Activated CD4-positive, alpha-beta memory T cell treated with anti-CD3 and anti-CD28 coated beads for 36 hours (primary cell): ENCODE measurements around the gene EIF3D. TPM values are rescaled to one million over a fixed set of nuclear protein-coding genes. Genes with fewer than 3 reads are reported as not detected.
A peak's percentile ranks its signal among the peaks of the same experiment; 100 is the strongest.
"Not testable (repeated sequence)": the region's sequence is repeated elsewhere in the genome, so short reads cannot be mapped to it uniquely, and the experiment has no call there.

ENCODE experiments used
- CTCF ChIA-PET: fragments of 350-600 bp; sonication (Branson Sonifier 250); formaldehyde crosslinking; loops from one replicate; lab custom pipeline; 2021; ENCODE audit warnings: antibody characterized with exemption, inconsistent platforms; lab: Charles Lee
- POLR2A ChIA-PET: fragments of 350-600 bp; sonication (Branson Sonifier 250); formaldehyde crosslinking; loops from one replicate; lab custom pipeline; 2021; ENCODE audit warnings: antibody characterized with exemption; lab: Charles Lee
- DNase-seq: peaks from one replicate; pipeline ENCODE4 v3.0.0-alpha.2; 2020
- H3K27ac Mint-ChIP-seq: one replicate; pipeline ENCODE4 v1.8.0; 2021; ENCODE audit warnings: mixed read lengths
- H3K27me3 Mint-ChIP-seq: one replicate; pipeline ENCODE4 v1.8.0; 2021; ENCODE audit warnings: mixed read lengths
- H3K36me3 Mint-ChIP-seq: one replicate; pipeline ENCODE4 v1.8.0; 2021; ENCODE audit warnings: mixed read lengths
- H3K4me1 Mint-ChIP-seq: one replicate; pipeline ENCODE4 v1.8.0; 2021; ENCODE audit warnings: low read depth, mixed read lengths
- H3K4me3 Mint-ChIP-seq: one replicate; pipeline ENCODE4 v1.8.0; 2021; ENCODE audit warnings: mild to moderate bottlenecking, mixed read lengths
- H3K9me3 Mint-ChIP-seq: one replicate; pipeline ENCODE4 v1.8.0; 2021; ENCODE audit warnings: mixed read lengths
- intact Hi-C: fragments of 100-400 bp; cut with micrococcal nuclease; formaldehyde crosslinking; loops from one replicate; pipeline ENCODE4 v1.15.1; 2023
- total RNA-seq, 2 experiments: library from RNA; stranded (reverse); gene quantifications; one replicate each; pipeline ENCODE4 v1.2.3, GENCODE V29; 2021

The EIF3D gene
- total RNA-seq, 2 experiments from 2014 or later: 314 to 321 TPM

GRCh38 chr22:36546932-36547331 is 18.0 kb upstream of the EIF3D start:
- CTCF ChIA-PET: interaction anchor here (0.5 to 1.7 kb wide), 9 partner anchors 18 to 497 kb away, joined by 3 to 10 read pairs (median 4); partner anchors contain the start of gene IFT27
- POLR2A ChIA-PET: no interaction called here
- Mint-ChIP-seq H3K27me3 (peaks cover 12% of the 10 kb centered on the region), H3K36me3 (no peaks in the 10 kb centered on the region), H3K27ac (no peak overlapping the region), H3K4me1 (peaks cover 12% of the 10 kb centered on the region), H3K4me3 (no peak overlapping the region), H3K9me3 (no peaks in the 10 kb centered on the region)
- intact Hi-C loops: loop anchor here (1.0 to 5.0 kb wide), 3 partner anchors 210 to 310 kb away; partner anchors contain the start of gene IFT27
- no peak for DNase-seq

- no peak overlapping the region for H3K4me3 Mint-ChIP-seq
- no peaks in the 10 kb centered on the region for H3K36me3 Mint-ChIP-seq
- H3K27ac Mint-ChIP-seq: no peak overlapping the region
- DNase-seq: peak; percentile 57
- intact Hi-C loops: loop anchor here (1.0 to 5.0 kb wide), 3 partner anchors 211 to 311 kb away; partner anchors contain the start of gene IFT27
- no peaks in the 10 kb centered on the region for H3K9me3 Mint-ChIP-seq
- CTCF ChIA-PET: interaction anchor here (1.1 to 1.7 kb wide), 4 partner anchors 212 to 431 kb away, joined by 6 to 10 read pairs (median 6); no protein-coding TSS in a partner anchor
- H3K4me1 Mint-ChIP-seq: peaks cover 16% of the 10 kb centered on the region
- POLR2A ChIA-PET: interaction anchor here (1.0 kb wide), 1 partner anchor 17 kb away, joined by 3 read pairs; no protein-coding TSS in a partner anchor
- peaks cover 10% of the 10 kb centered on the region for H3K27me3 Mint-ChIP-seq
These were observed 17.3 kb upstream of the EIF3D start for GRCh38 chr22:36546092-36546804.

- Mint-ChIP-seq H3K9me3 (no peaks in the 10 kb centered on the region), H3K27me3 (peaks cover 3% of the 10 kb centered on the region), H3K4me1 (peaks cover 15% of the 10 kb centered on the region), H3K4me3 (no peak overlapping the region), H3K27ac (no peak overlapping the region), H3K36me3 (no peaks in the 10 kb centered on the region)
- ChIA-PET POLR2A (no interaction called here), CTCF (interaction anchor here (0.9 to 2.2 kb wide), 4 partner anchors 14 to 312 kb away, joined by 3 to 10 read pairs (median 4); no protein-coding TSS in a partner anchor)
- no peak for DNase-seq
- intact Hi-C loops: loop anchor here (5.0 kb wide), 1 partner anchor 433 kb away; no protein-coding TSS in a partner anchor
These were observed 15.2 kb upstream of the EIF3D start for GRCh38 chr22:36544107-36544620.

DNA sequence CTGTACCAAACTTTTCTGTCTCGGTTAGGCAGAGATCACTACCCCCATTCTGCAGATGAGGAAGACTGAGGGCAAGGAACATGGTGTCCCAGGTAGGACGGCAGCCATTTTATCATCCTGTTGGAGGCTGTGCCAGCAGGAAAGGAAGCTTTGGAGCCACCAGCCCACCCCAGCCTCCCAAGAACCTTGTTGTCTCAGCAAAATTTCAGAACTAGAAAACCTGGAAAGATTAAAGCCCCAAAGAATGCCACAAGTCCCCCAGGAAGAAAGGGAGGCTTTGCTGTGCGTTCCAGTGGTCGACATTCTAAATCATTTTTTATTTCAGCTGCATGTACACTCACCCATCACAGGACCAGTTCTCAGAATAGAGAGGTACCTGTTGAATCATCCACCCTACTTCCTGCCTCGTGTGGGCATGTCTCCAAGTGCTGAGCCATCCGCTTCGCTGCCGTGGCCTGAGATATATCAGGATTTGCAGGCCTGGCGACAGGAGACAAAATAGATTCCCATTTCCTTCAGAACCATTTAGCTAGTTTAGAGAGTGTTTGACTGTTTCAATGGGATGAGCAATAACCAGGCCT is 13.0 kb upstream of the EIF3D start:
- peak; percentile 80 for DNase-seq
- CTCF ChIA-PET: interaction anchor here (0.7 to 1.5 kb wide), 8 partner anchors 10 to 316 kb away, joined by 3 to 7 read pairs (median 3); no protein-coding TSS in a partner anchor
- Mint-ChIP-seq H3K9me3 (no peaks in the 10 kb centered on the region), H3K4me1 (peaks cover 13% of the 10 kb centered on the region), H3K27me3 (peaks cover 3% of the 10 kb centered on the region), H3K4me3 (peak overlapping the region; percentile 36), H3K36me3 (no peaks in the 10 kb centered on the region), H3K27ac (peak overlapping the region; percentile 88)
- POLR2A ChIA-PET: interaction anchor here (1.1 kb wide), 1 partner anchor 234 kb away, joined by 4 read pairs; the partner anchor contains the start of gene IFT27
- intact Hi-C loops: loop anchor here (1.0 to 5.0 kb wide), 2 partner anchors 13 to 435 kb away; partner anchors contain the start of gene EIF3D

DNA sequence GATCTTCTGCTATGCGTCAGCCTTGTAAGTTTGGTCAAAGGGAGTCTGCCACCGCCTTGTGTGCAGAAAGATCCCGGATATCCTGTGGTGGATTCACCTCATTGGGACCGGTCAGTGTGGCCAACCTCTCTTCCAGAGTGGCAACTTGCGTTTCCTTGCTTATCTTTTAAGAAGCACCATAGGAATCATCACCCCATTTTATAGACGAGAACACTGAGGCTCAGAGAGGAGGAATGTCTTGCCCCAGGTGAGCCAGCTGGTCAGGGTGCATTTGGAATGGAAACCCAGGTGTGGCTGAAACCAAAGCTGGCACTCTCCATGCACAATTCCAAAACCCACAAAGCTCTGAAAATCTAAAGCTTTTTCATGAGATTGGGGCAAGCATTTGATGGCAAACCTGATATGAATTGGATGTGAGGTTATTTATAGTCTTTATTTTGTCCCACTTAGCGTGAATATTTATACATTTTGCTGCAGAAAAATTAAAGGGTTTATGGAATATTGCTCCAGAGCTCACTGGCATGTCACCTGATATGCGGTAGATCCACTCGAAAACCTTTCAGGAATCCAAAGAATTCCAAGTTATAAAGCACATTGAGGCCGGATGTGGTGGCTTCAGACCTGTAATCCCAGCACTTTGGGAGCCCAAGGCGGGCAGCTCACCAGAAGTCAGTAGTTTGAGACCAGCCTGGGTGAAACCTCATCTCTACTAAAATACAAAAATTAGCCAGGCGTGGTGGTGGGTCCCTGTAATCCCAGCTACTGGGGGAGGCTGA is 12.1 kb upstream of the EIF3D start:
- DNase-seq: no peak
- no peak overlapping the region for H3K27ac Mint-ChIP-seq
- H3K36me3 Mint-ChIP-seq: no peaks in the 10 kb centered on the region
- intact Hi-C loops: loop anchor here (5.0 kb wide), 1 partner anchor 436 kb away; no protein-coding TSS in a partner anchor
- H3K4me3 Mint-ChIP-seq: no peak overlapping the region
- peaks cover 2% of the 10 kb centered on the region for H3K27me3 Mint-ChIP-seq
- H3K9me3 Mint-ChIP-seq: no peaks in the 10 kb centered on the region
- H3K4me1 Mint-ChIP-seq: peaks cover 11% of the 10 kb centered on the region
- ChIA-PET POLR2A (no interaction called here), CTCF (interaction anchor here (0.6 to 1.3 kb wide), 6 partner anchors 11 to 783 kb away, joined by 3 to 4 read pairs (median 3); no protein-coding TSS in a partner anchor)

- DNase-seq: no peak
- CTCF ChIA-PET: no interaction called here
- H3K4me1 Mint-ChIP-seq: peaks cover 11% of the 10 kb centered on the region
- no peaks in the 10 kb centered on the region for H3K36me3 Mint-ChIP-seq
- H3K27me3 Mint-ChIP-seq: no peaks in the 10 kb centered on the region
- H3K9me3 Mint-ChIP-seq: no peaks in the 10 kb centered on the region
- POLR2A ChIA-PET: no interaction called here
- H3K27ac Mint-ChIP-seq: no peak overlapping the region
- intact Hi-C loops: no loop called here
- H3K4me3 Mint-ChIP-seq: no peak overlapping the region
These were observed 9.6 kb upstream of the EIF3D start for GRCh38 chr22:36538529-36538928.

DNA sequence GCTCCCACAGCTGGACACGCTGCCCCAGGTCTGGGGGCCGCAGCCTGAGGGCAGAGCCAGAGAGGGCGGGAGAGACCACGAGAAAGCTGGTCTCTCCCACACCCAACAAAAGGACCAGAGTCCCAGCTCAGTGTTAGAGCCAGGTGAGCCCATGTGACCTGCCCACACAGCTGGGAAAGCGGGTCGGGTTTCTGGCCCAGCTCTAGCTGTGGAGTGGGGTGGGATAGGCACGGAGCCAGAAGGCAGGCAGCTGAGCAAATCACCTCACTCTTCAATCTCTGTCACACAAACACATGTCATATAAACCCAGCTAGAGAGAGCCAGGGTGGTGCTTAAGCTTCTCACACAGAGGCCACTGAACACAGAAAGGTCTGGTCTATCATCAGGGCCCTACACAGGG is 7.8 kb upstream of the EIF3D start:
- intact Hi-C loops: no loop called here
- H3K36me3 Mint-ChIP-seq: no peaks in the 10 kb centered on the region
- no peaks in the 10 kb centered on the region for H3K9me3 Mint-ChIP-seq
- no peak overlapping the region for H3K27ac Mint-ChIP-seq
- POLR2A ChIA-PET: no interaction called here
- H3K4me3 Mint-ChIP-seq: no peak overlapping the region
- peaks cover 1% of the 10 kb centered on the region for H3K27me3 Mint-ChIP-seq
- H3K4me1 Mint-ChIP-seq: peaks cover 4% of the 10 kb centered on the region
- no peak for DNase-seq
- CTCF ChIA-PET: no interaction called here

DNA sequence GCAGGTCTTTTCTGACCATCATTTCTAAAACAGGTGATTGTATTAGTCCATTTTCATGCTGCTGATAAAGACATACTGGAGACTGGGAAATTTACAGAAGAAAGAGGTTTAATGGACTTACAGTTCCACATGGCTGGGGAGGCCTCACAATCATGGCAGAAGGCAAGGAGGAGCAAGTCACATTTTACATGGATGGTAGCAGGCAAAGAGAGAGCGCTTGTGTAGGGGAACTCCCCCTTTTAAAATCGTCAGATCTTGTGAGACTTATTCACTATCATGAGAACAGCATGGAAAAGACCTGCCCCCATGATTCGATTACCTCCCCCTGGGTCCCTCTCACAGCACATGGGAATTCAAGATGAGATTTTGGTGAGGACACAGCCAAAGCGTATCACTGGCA is 4.4 kb upstream of the EIF3D start:
- POLR2A ChIA-PET, H3K27me3 Mint-ChIP-seq, H3K9me3 Mint-ChIP-seq, H3K4me1 Mint-ChIP-seq, H3K36me3 Mint-ChIP-seq, intact Hi-C loops, DNase-seq, H3K4me3 Mint-ChIP-seq, H3K27ac Mint-ChIP-seq, CTCF ChIA-PET: not testable (repeated sequence)

DNA sequence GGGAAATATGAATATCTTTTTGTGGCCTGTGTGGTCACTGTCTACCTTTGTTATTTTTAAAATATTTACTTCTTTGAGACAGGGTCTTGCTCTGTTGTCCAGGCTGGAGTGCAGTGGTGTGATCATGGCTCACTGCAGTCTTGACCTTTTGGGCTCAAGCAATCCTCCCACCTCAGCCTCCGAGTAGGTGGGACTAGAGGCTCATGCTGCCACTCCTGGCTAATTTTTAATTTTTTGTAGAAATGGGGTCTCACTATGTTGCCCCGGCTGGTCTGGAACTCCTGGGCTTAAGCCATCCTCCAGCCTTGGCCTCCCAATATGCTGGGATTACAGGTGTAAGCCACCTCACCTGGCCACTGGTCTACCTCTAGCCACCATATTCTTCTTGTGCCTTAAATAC is 3.5 kb upstream of the EIF3D start:
- POLR2A ChIA-PET: no interaction called here
- intact Hi-C loops: no loop called here
- DNase-seq: no peak
- Mint-ChIP-seq H3K4me3 (no peak overlapping the region), H3K27me3 (peaks cover 1% of the 10 kb centered on the region), H3K36me3 (peaks cover 9% of the 10 kb centered on the region), H3K4me1 (no peaks in the 10 kb centered on the region), H3K27ac (no peak overlapping the region), H3K9me3 (no peaks in the 10 kb centered on the region)
- CTCF ChIA-PET: no interaction called here

DNA sequence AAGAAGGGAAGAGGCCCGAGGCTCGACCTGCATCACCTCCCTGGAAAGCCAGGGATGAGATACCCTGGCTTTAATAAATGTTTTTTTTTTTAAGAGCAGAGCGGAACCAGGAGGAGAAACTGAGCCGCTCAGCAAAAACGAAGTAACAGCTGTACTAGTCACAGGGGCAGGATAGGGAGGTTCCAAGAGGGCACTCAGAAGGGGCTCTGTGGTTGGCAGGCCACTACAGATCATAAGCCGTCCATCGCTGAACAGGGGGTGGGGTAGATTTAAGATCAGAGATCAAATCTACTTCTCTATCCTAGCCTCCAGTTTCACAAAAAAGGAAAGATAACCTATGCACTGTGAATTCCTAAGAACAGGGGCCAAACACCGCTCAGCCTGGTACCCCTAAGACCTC is 625 bp downstream of the EIF3D start:
- Mint-ChIP-seq H3K4me3 (peak overlapping the region; percentile 95), H3K27me3 (peaks cover 1% of the 10 kb centered on the region), H3K27ac (peak overlapping the region; percentile 98), H3K36me3 (peaks cover 47% of the 10 kb centered on the region), H3K9me3 (no peaks in the 10 kb centered on the region), H3K4me1 (peaks cover 20% of the 10 kb centered on the region)
- DNase-seq: peak; percentile 26
- CTCF ChIA-PET: interaction anchor here (0.6 to 2.0 kb wide), 6 partner anchors 17 to 449 kb away, joined by 3 to 7 read pairs (median 5); partner anchors contain the start of gene FOXRED2
- intact Hi-C loops: loop anchor here (2.0 to 10.0 kb wide), 3 partner anchors 22 to 596 kb away; partner anchors contain the start of gene FOXRED2
- POLR2A ChIA-PET: interaction anchor here (1.0 to 2.7 kb wide), 5 partner anchors 10 to 714 kb away, joined by 3 to 18 read pairs (median 3); partner anchors contain the start of genes FOXRED2 and IFT27

GRCh38 chr22:36522662-36523061 is 6.3 kb downstream of the EIF3D start:
- Mint-ChIP-seq H3K36me3 (peaks cover 75% of the 10 kb centered on the region), H3K4me3 (no peak overlapping the region), H3K27me3 (no peaks in the 10 kb centered on the region), H3K9me3 (no peaks in the 10 kb centered on the region), H3K27ac (no peak overlapping the region), H3K4me1 (peaks cover 20% of the 10 kb centered on the region)
- POLR2A ChIA-PET: interaction anchor here (1.4 kb wide), 1 partner anchor 12 kb away, joined by 5 read pairs; no protein-coding TSS in a partner anchor
- CTCF ChIA-PET: interaction anchor here (1.1 to 4.4 kb wide), 2 partner anchors 8 to 12 kb away, joined by 4 to 19 read pairs; no protein-coding TSS in a partner anchor
- DNase-seq: no peak
- intact Hi-C loops: loop anchor here (10.0 kb wide), 1 partner anchor 602 kb away; no protein-coding TSS in a partner anchor
